DND-41 (cell line): ENCODE data around the gene GGTA1.

Experiments used
- ATAC-seq: fragments of 200-7000 bp; cut with Tn5 transposase; 3 replicates; pipeline ENCODE4 v1.9.1; 2021; ENCODE audit warnings: low read depth; ENCODE audit not compliant: insufficient read depth
- DNase-seq: peaks from one replicate; pipeline ENCODE4 v3.0.0-alpha.2; 2020
- H2AFZ ChIP-seq: 2 replicates; pipeline ENCODE4 v1.6.0; 2012; ENCODE audit warnings: low read depth, low read length
- H3K27ac ChIP-seq: 2 replicates; pipeline ENCODE4 v1.5.1; 2012; ENCODE audit warnings: low read length, inconsistent platforms
- H3K27me3 ChIP-seq: fragments of 200-600 bp; sonication (generic); 2 replicates; pipeline ENCODE4 v1.6.0; 2012; ENCODE audit warnings: low read length, mild to moderate bottlenecking, inconsistent platforms; ENCODE audit not compliant: insufficient read depth, poor library complexity
- H3K36me3 ChIP-seq: 2 replicates; pipeline ENCODE4 v1.5.1; 2012; ENCODE audit warnings: low read length, inconsistent platforms; ENCODE audit not compliant: insufficient read depth
- H3K4me1 ChIP-seq: 2 replicates; pipeline ENCODE4 v1.5.1; 2012; ENCODE audit warnings: mild to moderate bottlenecking, low read length; ENCODE audit not compliant: insufficient read depth
- H3K4me2 ChIP-seq: 2 replicates; pipeline ENCODE4 v1.6.0; 2012; ENCODE audit warnings: mild to moderate bottlenecking, moderate library complexity, low read length, inconsistent platforms; ENCODE audit not compliant: insufficient read depth
- H3K4me3 ChIP-seq, 2 experiments: fragments of 200-600 bp in 1 of 2; shearing (Covaris generic) in 1 of 2; 2 replicates each; pipeline ENCODE4 v1.5.1; 2012 to 2016; ENCODE audit warnings: inconsistent platforms in 2 of 2, low read length in 2 of 2, mild to moderate bottlenecking in 2 of 2, low read depth in 1 of 2, moderate library complexity in 1 of 2
- H3K79me2 ChIP-seq: 2 replicates; pipeline ENCODE4 v1.6.0; 2012; ENCODE audit warnings: low read length, inconsistent platforms; ENCODE audit not compliant: insufficient read depth
- H3K9ac ChIP-seq: 2 replicates; pipeline ENCODE4 v1.6.0; 2012; ENCODE audit warnings: low read depth, mild to moderate bottlenecking, inconsistent platforms, low read length, moderate library complexity
- H3K9me3 ChIP-seq: 2 replicates; pipeline ENCODE4 v1.5.1; 2012; ENCODE audit warnings: low read length, moderate library complexity, mild to moderate bottlenecking, inconsistent platforms; ENCODE audit not compliant: insufficient read depth, severe bottlenecking
- H4K20me1 ChIP-seq: 2 replicates; pipeline ENCODE4 v1.6.0; 2012; ENCODE audit warnings: low read length; ENCODE audit not compliant: insufficient read depth
- CTCF ChIP-seq: IDR thresholded peaks from 2 replicates; pipeline ENCODE4 v1.5.1; 2012; ENCODE audit warnings: borderline replicate concordance, low read length, moderate library complexity, mild to moderate bottlenecking; ENCODE audit not compliant: poor library complexity, severe bottlenecking; ENCODE audit errors: extremely low read depth
- EZH2 ChIP-seq: IDR thresholded peaks from 3 replicates; pipeline ENCODE4 v1.6.1; 2012; ENCODE audit warnings: borderline replicate concordance, low read depth, mild to moderate bottlenecking, moderate library complexity, low read length, inconsistent platforms; ENCODE audit not compliant: severe bottlenecking

GGTA1 gene

GRCh38 chr9:121454972-121455371 lies 44.7 kb downstream of the GGTA1 start:
- H3K9ac ChIP-seq, result no peak overlapping the region

DNA sequence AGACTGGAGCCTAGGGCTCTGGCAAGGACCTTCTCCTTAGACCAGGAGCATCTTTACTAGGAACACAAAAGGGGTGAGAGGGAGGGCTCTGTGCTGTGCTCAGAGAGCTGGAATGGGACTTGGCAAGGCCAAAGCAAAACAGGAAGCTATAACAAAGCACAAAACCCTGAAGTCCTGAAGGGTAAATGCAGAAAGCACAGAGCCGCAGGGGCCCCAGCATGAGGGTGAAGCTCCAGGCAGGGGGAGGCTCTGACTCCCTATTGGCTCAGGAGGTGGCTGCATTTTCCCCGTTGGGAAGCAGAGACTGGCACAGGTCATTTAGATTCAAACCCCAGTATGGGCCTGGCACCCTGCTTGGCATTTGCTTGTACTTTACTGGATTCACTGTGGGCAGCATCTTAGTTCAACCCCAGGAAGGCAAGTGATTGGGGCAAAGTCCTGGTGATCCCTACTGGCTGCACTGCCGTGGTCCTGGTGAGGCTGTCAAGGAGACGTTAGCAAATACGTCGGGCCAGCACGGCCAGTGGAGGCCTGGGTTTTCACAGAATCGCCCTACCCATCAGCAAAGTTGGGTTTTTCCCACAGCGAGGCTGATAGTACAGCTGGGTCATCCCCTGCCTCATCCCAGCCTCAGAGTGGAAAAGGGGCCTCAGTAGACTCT lies 46.3 kb downstream of the GGTA1 start:
- no peak overlapping the region for H3K4me3 ChIP-seq
- H3K36me3 ChIP-seq, result no peaks in the 10 kb centered on the region
- no peak overlapping the region for H3K9ac ChIP-seq
- TF ChIP-seq CTCF (no peak), EZH2 (no peak)
- H2AFZ ChIP-seq, result no peak overlapping the region
- no peak overlapping the region for H3K27ac ChIP-seq
- H4K20me1 ChIP-seq, result no peaks in the 10 kb centered on the region
- peaks cover 12% of the 10 kb centered on the region for H3K4me1 ChIP-seq
- H3K4me2 ChIP-seq, result no peak overlapping the region
- no peaks in the 10 kb centered on the region for H3K79me2 ChIP-seq
- H3K9me3 ChIP-seq, result no peaks in the 10 kb centered on the region
- DNase-seq, result no peak
- H3K27me3 ChIP-seq, result peaks cover 11% of the 10 kb centered on the region
- ATAC-seq, result no peak

More at GRCh38 chr9:121454972-121455371, 44.7 kb downstream of the GGTA1 start:
- Histone ChIP-seq H3K4me1 (peaks cover 12% of the 10 kb centered on the region), H4K20me1 (no peaks in the 10 kb centered on the region), H3K79me2 (no peaks in the 10 kb centered on the region), H3K27ac (no peak overlapping the region), H3K4me2 (no peak overlapping the region), H3K36me3 (no peaks in the 10 kb centered on the region), H3K9me3 (no peaks in the 10 kb centered on the region), H2AFZ (no peak overlapping the region), H3K4me3 (no peak overlapping the region), H3K27me3 (peaks cover 11% of the 10 kb centered on the region)
- ATAC-seq, result no peak
- TF ChIP-seq EZH2, result no peak
- no peak for TF ChIP-seq CTCF
- DNase-seq, result no peak

DNA sequence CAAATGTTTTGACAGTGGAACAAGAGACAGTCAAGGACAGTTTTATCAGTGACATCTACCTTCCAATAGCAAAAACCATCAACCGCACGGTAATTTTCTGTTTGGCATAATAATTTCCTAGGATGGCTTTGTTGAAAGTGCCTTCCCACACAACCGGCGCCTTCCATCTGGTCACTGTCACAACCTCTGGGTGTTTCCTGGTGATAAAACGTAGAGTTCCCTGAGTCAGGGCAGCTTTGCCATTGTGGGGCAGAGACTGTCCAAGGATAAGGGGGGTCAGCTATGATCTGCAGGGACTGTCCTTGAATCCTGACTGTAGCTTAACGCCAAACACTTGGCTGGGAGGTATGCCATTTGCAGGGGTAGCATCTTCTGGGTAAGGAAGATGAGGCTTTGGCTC lies 47.6 kb downstream of the GGTA1 start:
- TF ChIP-seq EZH2 (no peak), CTCF (no peak)
- Histone ChIP-seq H3K36me3 (no peaks in the 10 kb centered on the region), H3K4me2 (no peak overlapping the region), H4K20me1 (no peaks in the 10 kb centered on the region), H3K4me1 (peaks cover 20% of the 10 kb centered on the region), H3K27ac (no peak overlapping the region), H2AFZ (no peak overlapping the region), H3K4me3 (no peak overlapping the region), H3K9ac (no peak overlapping the region), H3K27me3 (peaks cover 11% of the 10 kb centered on the region), H3K9me3 (no peaks in the 10 kb centered on the region), H3K79me2 (no peaks in the 10 kb centered on the region)
- DNase-seq, result no peak
- ATAC-seq, result no peak
